T47D (cell line): ENCODE results near the gene GC.

Experiments
- DNase-seq, 2 experiments: peaks; one replicate each; pipeline versions ENCODE4 v3.0.0 to v3.0.0-alpha.2; 2011 to 2012; ENCODE audit warnings: low read depth in 1 of 2, low spot score in 1 of 2
- JUND ChIP-seq: IDR thresholded peaks from 2 replicates; pipeline ENCODE4 v1.6.1; 2012; ENCODE audit warnings: low read depth
- in situ Hi-C: cut with HindIII; loops from 2 replicates; pipeline ENCODE4 v1.10.0; 2016; ENCODE audit warnings: low sequenced_read_pairs, low pct_unique_long_range_greater_than_20kb

Gene GC

DNA sequence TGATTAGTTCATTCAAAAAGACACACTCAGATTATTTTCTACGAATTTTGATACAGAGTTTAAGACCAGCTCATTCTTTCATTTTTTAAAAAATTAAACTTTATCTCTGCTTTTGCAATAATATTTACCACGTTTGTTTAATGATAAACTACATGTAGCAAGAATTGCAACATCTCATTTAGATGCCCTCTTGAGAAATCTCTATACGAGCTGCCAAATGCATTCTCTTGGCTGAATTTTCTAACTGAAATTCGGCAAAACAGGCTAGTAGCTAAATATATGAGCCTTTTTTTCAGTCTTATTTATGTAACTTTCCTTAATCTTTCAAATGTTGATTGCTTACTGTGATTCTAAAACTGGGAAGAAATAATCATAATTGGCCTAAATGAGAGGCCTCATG is 2.1 kb upstream of the GC start:
- DNase-seq, result no peak
- in situ Hi-C loops, result no loop called here
- TF ChIP-seq JUND, result no peak

DNA sequence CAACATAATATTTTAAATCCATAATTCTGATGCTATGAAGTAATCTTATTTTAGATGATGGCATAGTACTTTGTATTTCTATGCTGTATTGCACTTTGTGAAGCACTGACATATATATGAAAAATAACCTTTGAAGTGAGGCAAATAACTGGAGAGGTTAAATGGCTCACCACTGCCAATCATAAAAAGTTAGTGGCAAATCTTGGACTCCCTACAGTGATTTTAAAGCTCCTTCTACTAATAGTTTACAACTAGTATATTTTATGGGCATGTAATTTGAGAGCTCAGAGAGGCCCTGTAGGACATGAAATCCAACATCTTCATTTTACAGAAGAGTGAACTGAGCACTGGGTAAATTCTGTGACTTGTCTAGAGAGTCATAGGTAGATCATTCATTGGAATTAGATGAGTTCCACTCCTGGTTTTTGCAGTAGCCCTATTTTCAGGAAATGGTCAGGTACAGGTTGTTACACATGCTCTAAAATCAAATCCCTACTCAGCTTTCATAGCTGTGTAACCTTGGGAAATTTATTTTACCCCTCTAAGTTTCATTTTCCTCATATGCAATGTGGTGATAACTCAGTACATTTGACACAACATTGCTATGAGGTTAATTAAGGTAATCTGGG is 804 bp upstream of the GC start:
- in situ Hi-C loops, result no loop called here
- TF ChIP-seq JUND, result no peak
- DNase-seq, result no peak

DNA sequence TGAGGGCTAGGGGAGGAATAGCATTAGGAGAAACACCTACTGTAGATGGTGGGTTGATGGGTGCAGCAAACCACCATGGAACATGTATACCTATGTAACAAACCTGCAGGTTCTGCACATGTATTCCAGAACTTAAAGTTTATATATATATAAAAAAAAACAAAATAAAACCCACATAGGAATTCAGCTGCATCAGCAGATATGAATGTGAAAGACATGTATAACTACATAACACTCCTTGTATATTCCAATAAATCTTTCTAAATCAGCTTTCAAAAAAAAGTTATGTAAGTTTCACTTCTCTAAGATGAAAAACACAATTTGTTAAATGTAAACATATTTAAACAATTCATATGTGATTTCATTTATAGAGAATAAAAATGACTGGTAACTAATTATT is 6.0 kb downstream of the GC start:
- no peak for DNase-seq
- in situ Hi-C loops, result no loop called here
- TF ChIP-seq JUND, result no peak

DNA sequence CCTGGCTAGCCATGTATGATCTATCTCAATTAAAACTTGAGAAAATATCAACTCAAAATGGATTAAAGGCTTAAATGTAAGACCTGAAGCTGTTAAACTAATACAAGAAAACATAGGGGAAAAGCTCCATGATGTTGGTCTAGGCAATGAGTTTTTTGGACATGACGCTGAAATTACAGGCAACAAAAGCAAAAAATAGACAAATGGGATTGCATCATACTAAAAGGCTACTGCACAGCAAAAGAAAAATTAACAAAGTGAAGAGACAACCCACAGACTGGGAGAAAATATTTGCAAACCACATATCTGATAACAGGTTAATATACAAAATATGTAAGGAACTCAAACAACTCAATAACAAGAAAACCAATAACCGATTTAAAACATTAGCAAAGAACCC is 8.4 kb downstream of the GC start:
- TF ChIP-seq JUND, result no peak
- in situ Hi-C loops, result no loop called here

DNA sequence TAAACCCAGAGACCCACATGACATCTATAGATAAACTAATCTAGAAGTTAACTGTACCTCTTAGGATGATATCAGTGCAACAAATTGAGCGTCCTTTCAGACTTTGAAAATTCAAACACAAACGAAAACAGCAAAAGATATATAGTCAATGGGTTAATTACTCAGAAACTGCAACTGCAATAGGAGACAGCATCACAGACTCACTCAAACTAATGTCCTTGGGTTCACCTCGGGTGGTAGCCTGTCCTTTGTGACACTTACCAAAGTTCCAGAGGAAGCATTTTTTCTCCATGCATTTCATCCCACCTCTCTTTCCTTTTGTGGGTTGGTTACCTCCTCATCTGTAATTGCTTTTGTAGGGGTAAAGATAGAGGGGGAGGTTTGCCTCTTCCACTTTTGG is 9.7 kb downstream of the GC start:
- TF ChIP-seq JUND, result no peak
- in situ Hi-C loops, result no loop called here

More for the DNA sequence above, 8.4 kb downstream of the GC start:
- no peak for DNase-seq

GRCh38 chr4:71773004-71773403 is 10.9 kb downstream of the GC start:
- no peak for TF ChIP-seq JUND
- no peak for DNase-seq
- in situ Hi-C loops, result no loop called here

More for the DNA sequence above, 9.7 kb downstream of the GC start:
- no peak for DNase-seq

GRCh38 chr4:71772592-71772991 is 11.3 kb downstream of the GC start:
- in situ Hi-C loops, result no loop called here
- no peak for TF ChIP-seq JUND
- DNase-seq, result peak in 1 of 2 experiments; percentile 25

DNA sequence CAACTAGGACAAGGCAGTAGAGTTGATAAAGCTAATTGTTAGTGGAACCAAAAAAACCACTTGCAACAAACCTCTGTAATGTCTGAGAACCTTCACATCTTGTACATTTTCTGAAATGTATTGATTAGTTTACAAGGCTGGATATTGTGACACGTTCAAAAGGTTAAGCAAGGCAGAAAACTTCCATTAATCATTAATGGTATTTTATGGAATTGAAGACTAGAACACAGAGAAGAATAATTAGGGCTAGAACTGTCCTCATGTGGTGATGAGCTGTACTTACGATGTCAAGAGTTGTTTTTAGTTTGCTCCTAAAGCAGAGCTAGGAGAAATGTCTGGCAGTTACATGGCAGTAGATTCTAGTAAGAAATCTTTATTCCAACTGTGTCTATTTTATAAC is 12.3 kb downstream of the GC start:
- DNase-seq, result no peak
- no peak for TF ChIP-seq JUND
- in situ Hi-C loops, result no loop called here

- in situ Hi-C loops, result no loop called here
- no peak for DNase-seq
- no peak for TF ChIP-seq JUND
Observed at GRCh38 chr4:71769434-71769833, 14.4 kb downstream of the GC start.

DNA sequence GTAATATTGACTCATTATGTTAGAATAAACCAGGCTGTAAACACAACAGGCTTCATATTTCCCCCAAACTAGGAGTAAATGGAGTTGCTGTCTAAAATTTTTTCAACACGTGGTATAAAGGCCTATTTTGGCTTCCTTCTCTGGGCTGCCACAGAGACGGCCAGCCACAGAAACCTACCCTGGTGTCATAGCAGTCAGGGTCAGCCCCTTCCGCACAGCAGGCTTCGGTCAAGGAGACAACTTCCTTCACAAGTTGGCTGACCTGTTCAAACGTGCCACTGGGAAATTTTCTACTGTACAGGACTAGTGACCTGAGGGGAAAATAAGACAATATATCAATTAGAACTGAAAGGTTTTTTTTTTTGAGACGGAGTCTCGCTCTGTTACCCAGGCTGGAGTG is 15.8 kb downstream of the GC start:
- in situ Hi-C loops, result no loop called here
- no peak for TF ChIP-seq JUND
- DNase-seq, result no peak

DNA sequence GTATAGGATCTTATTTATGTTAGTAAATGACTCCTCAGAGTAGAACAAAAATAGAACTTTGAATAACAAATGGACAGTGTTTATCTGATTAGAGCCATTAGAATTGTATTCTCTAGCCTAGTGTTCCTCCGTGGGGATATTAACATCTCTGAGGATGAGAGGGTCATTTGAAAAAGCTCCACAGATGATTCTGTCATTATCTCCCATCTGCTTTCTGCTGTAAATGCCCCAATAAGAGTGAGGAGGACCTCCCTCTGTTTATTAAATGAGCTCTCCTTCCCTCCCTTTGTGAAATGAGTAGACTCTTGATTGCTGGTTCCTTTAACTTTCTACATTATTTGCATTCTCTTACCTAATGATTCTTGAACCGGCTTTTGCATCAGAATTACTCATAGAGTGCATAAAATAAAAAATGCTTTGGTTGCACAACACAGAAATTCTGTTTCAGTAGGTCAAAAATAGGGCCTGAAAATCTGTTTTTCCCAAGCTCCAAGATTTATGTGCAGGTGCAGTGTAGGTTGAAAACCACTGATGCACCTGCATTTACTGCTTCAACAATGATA is 18.0 kb downstream of the GC start:
- no peak for DNase-seq
- no peak for TF ChIP-seq JUND
- in situ Hi-C loops, result no loop called here

GRCh38 chr4:71765350-71765749 is 18.5 kb downstream of the GC start:
- no peak for DNase-seq
- in situ Hi-C loops, result no loop called here
- no peak for TF ChIP-seq JUND

GRCh38 chr4:71752383-71753042 is 31.4 kb downstream of the GC start:
- peak in 1 of 2 experiments; percentile 68 for DNase-seq
- in situ Hi-C loops, result no loop called here
- no peak for TF ChIP-seq JUND

- in situ Hi-C loops, result no loop called here
- no peak for DNase-seq
Observed at GRCh38 chr4:71749008-71749594, 34.8 kb downstream of the GC start.

More at GRCh38 chr4:71749008-71749594, 34.8 kb downstream of the GC start:
- TF ChIP-seq JUND, result no peak
